SK-N-SH (cell line): Measurements from ENCODE around the gene KCNQ2.

Experiments
- CTCF ChIP-seq: fragments of 200-600 bp; sonication (generic); IDR thresholded peaks from 2 replicates; pipeline ENCODE4 v1.6.1; 2017; ENCODE audit warnings: antibody characterized with exemption, mild to moderate bottlenecking, moderate library complexity
- FOXJ3 ChIP-seq: sonication (generic); formaldehyde crosslinking; IDR thresholded peaks from 2 replicates; pipeline ENCODE4 v1.5.1; 2020; ENCODE audit warnings: mild to moderate bottlenecking, missing genetic modification reagents

DNA sequence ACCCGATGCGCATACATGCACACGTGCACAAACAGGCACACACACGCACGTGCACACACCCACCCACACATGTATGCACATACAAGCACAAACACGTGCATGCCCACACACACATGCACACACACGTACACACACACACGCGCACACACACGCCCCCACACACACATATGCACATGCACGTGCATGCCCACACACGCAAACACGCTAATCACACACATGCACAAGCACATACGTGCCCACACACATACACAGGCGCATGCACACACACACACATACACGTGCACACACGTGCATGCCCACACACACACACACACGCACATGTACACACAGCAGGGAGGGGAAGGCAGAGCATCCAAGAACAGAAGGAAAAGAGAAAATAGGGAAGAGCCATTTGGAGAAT is 84.5 kb downstream of the KCNQ2 start:
- no peak for TF ChIP-seq CTCF
- TF ChIP-seq FOXJ3 (CRISPR knock-in tag) = no peak
